Breast epithelium (tissue), 3 donors: ENCODE measurements around the gene CCDC6.

Experiments
- POLR2A ChIP-seq: fragments of 450-650 bp; IDR thresholded peaks from one replicate; pipeline ENCODE4 v1.6.1; 2016; ENCODE audit warnings: antibody characterized with exemption, mild to moderate bottlenecking, moderate library complexity
- POLR2AphosphoS5 ChIP-seq, 3 donors: sonication (generic); formaldehyde crosslinking; IDR thresholded peaks; one replicate each; pipeline ENCODE4 v1.6.1; 2017; ENCODE audit warnings: antibody characterized with exemption in 3 of 3
- TF ChIP-seq, protein P1 (sequence below), 3 donors: fragments of 450-650 bp; IDR thresholded peaks; one replicate each; pipeline ENCODE4 v1.5.1; 2016 to 2017; ENCODE audit warnings: antibody characterized with exemption in 3 of 3, mild to moderate bottlenecking in 3 of 3, moderate library complexity in 3 of 3

- TF ChIP-seq POLR2A (no peak), POLR2AphosphoS5 (IDR thresholded peaks at IDR 0.05) (no peak)
- TF ChIP-seq, protein P1, sequence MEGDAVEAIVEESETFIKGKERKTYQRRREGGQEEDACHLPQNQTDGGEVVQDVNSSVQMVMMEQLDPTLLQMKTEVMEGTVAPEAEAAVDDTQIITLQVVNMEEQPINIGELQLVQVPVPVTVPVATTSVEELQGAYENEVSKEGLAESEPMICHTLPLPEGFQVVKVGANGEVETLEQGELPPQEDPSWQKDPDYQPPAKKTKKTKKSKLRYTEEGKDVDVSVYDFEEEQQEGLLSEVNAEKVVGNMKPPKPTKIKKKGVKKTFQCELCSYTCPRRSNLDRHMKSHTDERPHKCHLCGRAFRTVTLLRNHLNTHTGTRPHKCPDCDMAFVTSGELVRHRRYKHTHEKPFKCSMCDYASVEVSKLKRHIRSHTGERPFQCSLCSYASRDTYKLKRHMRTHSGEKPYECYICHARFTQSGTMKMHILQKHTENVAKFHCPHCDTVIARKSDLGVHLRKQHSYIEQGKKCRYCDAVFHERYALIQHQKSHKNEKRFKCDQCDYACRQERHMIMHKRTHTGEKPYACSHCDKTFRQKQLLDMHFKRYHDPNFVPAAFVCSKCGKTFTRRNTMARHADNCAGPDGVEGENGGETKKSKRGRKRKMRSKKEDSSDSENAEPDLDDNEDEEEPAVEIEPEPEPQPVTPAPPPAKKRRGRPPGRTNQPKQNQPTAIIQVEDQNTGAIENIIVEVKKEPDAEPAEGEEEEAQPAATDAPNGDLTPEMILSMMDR (IDR thresholded peaks at IDR 0.05): no peak
Observed at GRCh38 chr10:59753267-59753666, 153.1 kb downstream of the CCDC6 start, which contains the start of gene MRLN.
